ENCODE results near the gene CSRNP3.

Gene CSRNP3

GRCh38 chr2:165524720-165525119 is 55.2 kb downstream of the CSRNP3 start:
- TF ChIP-seq CTCF (IDR thresholded peaks at IDR 0.05; ENCODE audit: borderline replicate concordance, control extremely low read depth, extremely low read depth, insufficient read depth, missing control alignments): no peak
- DNase-seq (ENCODE audit: low spot score): no peak

GRCh38 chr2:165528691-165529090 is 59.2 kb downstream of the CSRNP3 start:
- in situ Hi-C loops (cut with MboI; ENCODE audit: low sequenced_read_pairs, unreplicated experiment): no loop called here
- TF ChIP-seq CTCF (IDR thresholded peaks at IDR 0.05; ENCODE audit: borderline replicate concordance, control extremely low read depth, extremely low read depth, insufficient read depth, missing control alignments): no peak
- DNase-seq (ENCODE audit: low spot score): no peak

More at GRCh38 chr2:165524720-165525119, 55.2 kb downstream of the CSRNP3 start:
- in situ Hi-C loops (cut with MboI; ENCODE audit: low sequenced_read_pairs, unreplicated experiment): no loop called here

- no peak for DNase-seq (ENCODE audit: low spot score)
- in situ Hi-C loops (cut with MboI; ENCODE audit: low sequenced_read_pairs, unreplicated experiment): no loop called here
- no peak for TF ChIP-seq CTCF (IDR thresholded peaks at IDR 0.05; ENCODE audit: borderline replicate concordance, control extremely low read depth, extremely low read depth, insufficient read depth, missing control alignments)
Measured at GRCh38 chr2:165529130-165529529, 59.6 kb downstream of the CSRNP3 start.

- no peak for DNase-seq (ENCODE audit: low spot score)
- no peak for TF ChIP-seq CTCF (IDR thresholded peaks at IDR 0.05; ENCODE audit: borderline replicate concordance, control extremely low read depth, extremely low read depth, insufficient read depth, missing control alignments)
- in situ Hi-C loops (cut with MboI; ENCODE audit: low sequenced_read_pairs, unreplicated experiment): no loop called here
Measured at GRCh38 chr2:165533331-165533730, 63.8 kb downstream of the CSRNP3 start.

GRCh38 chr2:165535471-165535870 is 66.0 kb downstream of the CSRNP3 start:
- no peak for TF ChIP-seq CTCF (IDR thresholded peaks at IDR 0.05; ENCODE audit: borderline replicate concordance, control extremely low read depth, extremely low read depth, insufficient read depth, missing control alignments)
- in situ Hi-C loops (cut with MboI; ENCODE audit: low sequenced_read_pairs, unreplicated experiment): no loop called here
- DNase-seq (ENCODE audit: low spot score): no peak

GRCh38 chr2:165536851-165537499 is 67.5 kb downstream of the CSRNP3 start:
- no peak for DNase-seq (ENCODE audit: low spot score)
- TF ChIP-seq CTCF (IDR thresholded peaks at IDR 0.05; ENCODE audit: borderline replicate concordance, control extremely low read depth, extremely low read depth, insufficient read depth, missing control alignments): no peak
- in situ Hi-C loops (cut with MboI; ENCODE audit: low sequenced_read_pairs, unreplicated experiment): no loop called here
